HG03565 (cell line): ENCODE data around the gene INSIG2.

Experiments used
- ATAC-seq: cut with Tn5 transposase; IDR thresholded peaks from one replicate; pipeline ENCODE4 v1.9.1; 2021; ENCODE audit warnings: mild to moderate bottlenecking, moderate library complexity; ENCODE audit not compliant: unreplicated experiment

Gene INSIG2

DNA sequence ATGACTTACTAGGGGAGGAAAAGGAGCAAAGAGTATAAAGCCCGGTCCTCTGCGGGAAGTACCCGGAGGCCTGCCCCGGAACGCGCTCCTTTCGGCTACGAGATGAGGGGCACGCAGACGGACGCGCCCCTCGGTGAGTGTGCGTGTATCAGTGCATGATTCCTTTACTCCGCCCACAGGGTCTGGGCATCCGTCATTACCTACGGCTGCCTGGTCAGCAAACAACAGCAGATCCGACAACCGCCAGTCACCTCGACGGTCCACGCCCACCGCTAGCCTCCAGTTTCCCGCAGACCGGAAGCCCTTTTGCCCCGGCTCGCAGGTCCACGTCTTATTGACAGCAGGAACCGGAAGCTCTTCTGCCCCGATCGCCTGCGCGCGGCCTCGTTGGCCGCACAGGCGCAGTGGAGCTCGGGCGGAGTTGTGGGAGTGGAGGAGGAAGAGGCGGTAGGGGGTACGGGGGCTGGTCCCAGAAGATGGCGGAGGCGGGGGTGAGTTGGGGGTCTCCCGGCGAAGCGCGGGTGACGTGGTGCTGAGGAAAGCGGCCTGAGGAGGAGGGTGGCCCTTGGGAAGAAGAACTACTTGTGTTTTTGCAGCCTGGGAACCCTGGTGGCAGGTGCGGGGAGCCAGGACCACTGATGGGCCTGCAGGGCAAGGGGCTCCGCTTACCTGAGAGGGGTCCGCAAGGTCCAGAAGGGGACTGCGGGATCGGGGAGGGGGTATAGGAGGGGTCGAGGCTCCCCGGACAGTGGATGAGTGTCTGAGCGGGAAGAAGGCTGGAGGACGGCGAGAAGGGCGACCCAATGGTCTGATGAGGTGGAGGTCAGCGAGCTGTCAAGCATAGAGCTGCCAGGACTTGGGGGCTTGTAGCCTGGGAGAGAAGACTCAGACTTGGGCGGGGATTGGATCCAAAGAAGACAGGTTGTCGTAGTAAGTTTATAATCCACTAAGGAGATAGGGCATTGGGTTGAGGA lies at the start of gene INSIG2:
Gene INSIG2 (plus strand): TSS at position 421 of the 974 bp plus-strand sequence. CDS start 8,086 bp downstream, outside the sequence.
- peak; percentile 94 for ATAC-seq

- no peak for ATAC-seq
Measured at GRCh38 chr2:118040891-118041290, 47.4 kb upstream of the INSIG2 start.

DNA sequence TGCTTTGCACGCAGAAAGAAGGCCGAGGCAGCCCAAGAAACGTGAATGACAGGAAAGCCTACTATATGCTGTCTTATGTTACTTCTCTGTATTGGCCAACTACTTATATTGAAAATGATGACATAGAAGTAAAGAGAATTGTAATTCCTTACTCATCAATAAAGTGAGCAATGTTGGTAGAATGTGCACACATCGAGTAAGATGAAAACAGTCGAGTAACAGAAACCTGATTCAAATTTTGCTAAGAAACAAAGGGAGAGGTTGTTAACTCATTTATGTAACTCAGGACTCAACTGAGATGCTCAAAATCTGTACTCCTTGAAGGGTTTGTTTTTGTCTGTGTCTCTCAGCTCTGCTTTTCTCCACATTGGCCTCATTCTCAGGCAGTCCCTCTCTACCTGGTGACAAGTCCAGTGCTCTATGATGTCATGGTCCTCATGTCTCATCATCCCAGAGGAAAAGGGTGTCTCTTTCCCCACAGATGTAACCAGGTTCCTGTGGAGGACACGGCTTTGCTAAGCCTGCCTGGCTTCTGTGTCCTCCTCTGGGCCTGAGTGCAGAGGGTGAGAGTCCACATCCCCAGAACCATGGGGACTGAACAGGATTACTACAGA lies 44.1 kb upstream of the INSIG2 start:
- no peak for ATAC-seq

GRCh38 chr2:118044854-118045253 lies 43.4 kb upstream of the INSIG2 start:
- no peak for ATAC-seq

DNA sequence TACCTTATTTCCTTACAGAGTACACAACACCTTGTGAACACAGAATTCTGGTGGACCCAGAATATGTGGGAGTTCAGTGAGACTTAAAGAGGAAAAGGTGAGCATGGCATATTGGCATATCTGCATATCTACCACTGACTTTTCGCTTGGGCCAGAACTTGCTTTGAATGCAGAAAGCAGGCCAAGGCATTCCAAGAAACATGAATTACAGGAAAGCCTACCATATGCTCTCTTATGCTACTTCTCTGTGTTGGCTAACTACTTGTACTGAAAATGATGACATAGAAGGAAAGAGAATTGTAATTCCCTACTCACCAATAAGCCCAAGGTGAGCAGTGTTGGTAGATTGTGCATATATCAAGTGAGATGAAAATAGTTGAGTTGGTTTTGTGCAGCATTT lies 43.0 kb upstream of the INSIG2 start:
- no peak for ATAC-seq

- ATAC-seq = no peak
Measured at GRCh38 chr2:118046634-118047210, 41.5 kb upstream of the INSIG2 start.

DNA sequence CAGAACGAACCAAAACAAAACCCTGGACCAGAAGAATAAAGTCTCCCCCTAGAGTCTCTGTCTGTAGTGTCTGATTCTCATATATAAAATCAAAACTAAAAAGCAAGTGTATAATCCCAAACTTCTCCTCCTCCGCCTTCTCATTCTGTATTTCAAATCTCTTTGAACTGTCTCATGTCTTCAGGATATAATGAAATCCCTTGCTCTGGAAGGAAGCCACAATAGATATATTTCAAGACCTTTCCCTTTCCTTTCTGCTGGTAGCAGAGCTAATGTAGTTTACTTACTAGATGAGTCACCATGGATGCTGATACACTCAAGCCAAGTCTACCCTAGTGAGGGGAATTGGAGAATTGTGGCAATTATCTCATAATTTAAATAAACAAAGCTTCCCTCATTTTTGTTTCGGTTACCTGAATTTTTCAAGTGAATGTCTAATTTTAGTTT lies 40.9 kb upstream of the INSIG2 start:
- ATAC-seq = no peak

DNA sequence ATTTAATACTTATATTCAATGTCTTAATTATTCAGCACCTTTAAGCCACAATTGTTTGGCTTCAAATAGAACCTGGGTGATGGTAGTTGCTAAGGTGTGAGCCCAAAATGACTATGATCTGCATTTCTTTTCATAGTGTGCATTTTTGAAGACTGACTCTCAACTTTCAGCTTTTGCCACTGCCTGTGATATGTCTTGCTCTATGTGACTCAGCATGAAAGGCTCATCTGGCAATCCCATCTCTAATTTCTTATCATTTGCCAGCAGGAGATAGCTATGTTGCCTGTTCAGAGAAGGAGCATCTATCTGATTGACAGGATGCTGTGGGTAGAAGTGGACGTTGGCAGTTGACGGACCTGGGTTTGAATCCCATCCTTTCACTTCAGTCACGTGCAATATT lies 39.9 kb upstream of the INSIG2 start:
- ATAC-seq = no peak

- no peak for ATAC-seq
Measured at GRCh38 chr2:118049140-118049815, 39.0 kb upstream of the INSIG2 start.

DNA sequence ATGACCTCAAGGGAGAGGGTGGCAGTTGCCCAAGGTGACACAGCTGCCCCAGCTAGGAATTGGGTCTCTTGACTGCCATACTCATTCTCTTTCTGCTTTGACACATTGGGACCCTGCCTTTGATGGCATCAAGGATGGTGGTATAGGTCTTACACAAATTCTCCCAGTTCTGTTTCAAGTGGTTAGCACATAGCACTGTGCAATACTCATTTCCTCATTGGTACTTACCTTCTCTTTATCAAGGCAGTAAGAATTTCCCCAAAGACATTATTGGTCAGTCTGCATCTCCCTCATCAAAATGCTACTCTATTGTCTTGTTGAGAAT lies 38.5 kb upstream of the INSIG2 start:
- peak; percentile 66 for ATAC-seq

DNA sequence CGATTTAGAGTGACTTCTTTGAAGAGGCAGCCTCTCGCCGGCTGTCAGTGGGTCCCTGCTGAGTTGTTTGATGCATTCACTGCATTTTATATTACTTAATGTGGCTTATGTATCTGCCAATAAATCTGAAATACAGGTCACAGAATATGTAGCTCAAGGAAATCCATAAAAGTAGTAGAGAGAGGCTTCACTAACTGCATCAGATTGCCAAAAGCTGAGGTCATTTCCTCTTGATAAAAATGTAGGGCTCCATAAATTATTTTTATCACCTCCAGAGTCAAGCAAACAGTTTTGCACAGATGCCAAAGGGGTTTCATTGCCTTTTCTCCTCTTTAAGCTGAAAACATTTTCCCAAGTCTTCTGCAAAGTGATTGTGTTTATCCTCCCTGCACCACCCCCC lies 37.9 kb upstream of the INSIG2 start:
- no peak for ATAC-seq

GRCh38 chr2:118050974-118051373 lies 37.3 kb upstream of the INSIG2 start:
- no peak for ATAC-seq

GRCh38 chr2:118051826-118052358 lies 36.4 kb upstream of the INSIG2 start:
- ATAC-seq = no peak

DNA sequence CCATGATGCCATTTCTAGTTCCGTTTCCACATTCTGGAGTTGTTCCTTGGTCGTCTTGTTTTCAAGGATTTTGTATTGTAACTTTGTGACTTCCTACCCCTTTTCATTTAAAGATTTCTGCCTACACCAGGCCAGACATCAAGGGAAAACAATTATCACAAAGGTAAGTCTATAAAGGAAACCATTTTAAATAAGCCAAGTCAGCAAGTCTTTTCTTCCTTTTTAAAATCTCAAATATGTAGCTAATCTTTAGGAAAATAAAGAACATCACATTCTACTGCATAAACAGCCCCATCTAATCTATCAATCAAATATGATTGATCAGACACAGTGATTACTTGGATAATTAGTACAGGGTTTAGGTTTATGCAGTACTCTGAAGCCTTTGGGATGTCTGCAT lies 35.8 kb upstream of the INSIG2 start:
- no peak for ATAC-seq

- ATAC-seq = no peak
Measured at GRCh38 chr2:118053681-118054080, 34.6 kb upstream of the INSIG2 start.

DNA sequence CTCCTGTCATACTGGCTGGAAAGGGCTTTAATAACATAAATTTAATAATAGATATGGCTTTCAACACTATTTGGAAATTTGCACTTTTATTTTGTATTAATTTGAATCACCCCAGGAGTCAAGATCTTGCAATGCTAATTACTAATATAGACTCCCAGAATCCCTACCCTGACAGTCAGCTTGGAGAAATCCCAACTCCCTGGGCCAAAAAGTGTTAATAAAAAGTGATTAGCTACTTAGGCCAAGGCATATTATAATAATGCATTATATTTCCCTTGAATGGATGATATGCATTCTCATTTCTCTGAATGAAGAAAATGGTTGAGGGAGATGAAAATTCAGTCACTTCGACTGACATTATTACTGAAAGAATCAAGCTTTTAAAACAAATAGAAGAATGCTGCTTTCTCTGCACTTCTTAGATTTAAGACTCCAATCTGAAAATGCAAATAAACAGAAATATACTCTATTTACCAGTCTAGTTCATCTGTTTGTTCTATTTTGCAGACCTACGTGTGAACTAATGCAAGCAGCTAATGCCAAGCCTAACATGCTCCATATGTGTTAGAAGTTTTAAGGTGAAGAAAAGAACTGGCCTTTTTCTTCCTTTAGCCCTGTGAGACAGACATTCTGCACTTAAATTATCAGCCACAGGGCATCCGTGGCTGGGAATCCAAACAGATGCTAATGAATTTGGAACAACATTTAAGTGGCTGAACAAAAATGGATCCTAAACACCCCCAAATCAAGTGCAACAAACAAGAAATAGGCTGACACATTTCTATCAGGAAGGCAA lies 33.9 kb upstream of the INSIG2 start:
- no peak for ATAC-seq

DNA sequence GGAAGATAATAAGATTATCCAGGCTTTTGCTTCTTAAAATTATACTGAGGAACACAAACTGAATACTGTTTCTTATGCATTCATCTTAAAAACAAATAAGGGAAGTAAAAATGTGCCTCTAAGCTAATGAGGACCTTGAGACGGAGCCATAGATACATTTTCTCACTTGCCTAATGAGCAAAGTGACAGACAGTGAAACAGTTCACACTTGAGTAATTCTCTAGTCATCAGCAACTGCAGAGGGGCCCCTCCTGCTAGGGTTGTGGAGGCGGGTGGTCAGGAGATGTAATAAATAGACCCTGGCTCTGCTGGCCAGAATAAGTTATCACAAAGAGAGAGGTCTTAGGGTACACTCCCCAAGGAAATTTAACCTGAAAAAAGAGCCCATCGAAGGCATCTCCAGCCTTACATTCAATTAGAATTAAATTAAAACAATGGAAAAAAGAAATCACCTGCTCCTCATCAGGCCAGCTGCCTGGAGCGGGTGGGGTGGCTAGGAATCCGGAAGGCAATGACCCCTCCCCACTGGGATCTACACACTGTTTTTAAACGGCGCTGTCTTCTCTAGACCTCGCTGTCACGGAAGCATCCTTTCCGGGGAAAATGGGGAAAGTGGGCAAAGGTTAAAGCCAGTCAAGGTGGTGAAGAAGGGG lies 32.6 kb upstream of the INSIG2 start:
- ATAC-seq = peak; percentile 82

DNA sequence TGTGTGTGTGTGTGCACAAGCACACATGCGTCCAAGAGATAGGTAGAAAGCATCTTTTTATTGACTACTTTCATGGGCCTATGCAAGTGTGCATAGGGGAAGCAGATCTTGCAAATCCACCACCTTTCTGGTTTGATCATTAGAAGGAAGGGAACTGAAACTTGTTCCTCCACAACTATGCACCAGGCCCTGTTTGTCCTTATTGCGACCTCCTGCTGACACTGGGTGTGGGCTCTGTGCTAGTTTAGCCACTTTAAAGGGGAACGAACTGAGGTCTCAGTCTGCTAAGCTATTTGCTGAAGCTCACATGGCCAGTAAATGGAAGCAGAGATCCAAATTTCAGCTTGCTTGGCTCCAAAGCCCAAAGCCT lies 32.1 kb upstream of the INSIG2 start:
- peak; percentile 76 for ATAC-seq

- ATAC-seq = no peak
Measured at GRCh38 chr2:118056801-118057200, 31.5 kb upstream of the INSIG2 start.

DNA sequence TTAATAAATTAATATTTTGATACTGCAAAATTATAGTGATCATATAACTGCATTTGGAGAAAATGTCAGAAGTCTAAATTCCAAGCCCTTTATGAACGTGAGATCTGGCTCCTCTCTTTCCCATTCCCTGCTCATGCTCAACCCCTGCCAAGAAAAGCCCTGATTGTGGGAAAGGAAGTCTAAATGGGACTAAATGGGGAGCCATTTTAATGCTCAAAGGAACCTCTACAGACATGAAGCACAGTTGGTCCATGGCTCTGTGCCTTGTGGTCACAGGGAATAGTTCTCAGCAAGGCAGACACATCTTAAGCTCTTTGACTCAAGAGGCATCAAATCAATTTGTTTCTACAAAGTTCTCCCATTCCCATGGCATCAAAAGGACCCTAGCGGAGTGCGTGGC lies 29.3 kb upstream of the INSIG2 start:
- ATAC-seq = no peak
